ENCODE data around the gene CNTNAP5.

The CNTNAP5 gene

GRCh38 chr2:124159166-124159565 is 134.1 kb downstream of the CNTNAP5 start:
- DNase-seq (ENCODE audit: low spot score) = no peak

- DNase-seq (ENCODE audit: low spot score) = no peak
Measured at GRCh38 chr2:124161542-124161941, 136.5 kb downstream of the CNTNAP5 start.

GRCh38 chr2:124162256-124162655 is 137.2 kb downstream of the CNTNAP5 start:
- DNase-seq (ENCODE audit: low spot score) = no peak

GRCh38 chr2:124163840-124164239 is 138.8 kb downstream of the CNTNAP5 start:
- DNase-seq (ENCODE audit: low spot score) = no peak

GRCh38 chr2:124165698-124166097 is 140.6 kb downstream of the CNTNAP5 start:
- no peak for DNase-seq (ENCODE audit: low spot score)

- DNase-seq (ENCODE audit: low spot score) = no peak
Measured at GRCh38 chr2:124171472-124172063, 146.5 kb downstream of the CNTNAP5 start.

GRCh38 chr2:124178719-124179118 is 153.6 kb downstream of the CNTNAP5 start:
- DNase-seq (ENCODE audit: low spot score) = no peak

- DNase-seq (ENCODE audit: low spot score) = no peak
Measured at GRCh38 chr2:124180635-124181034, 155.5 kb downstream of the CNTNAP5 start.

GRCh38 chr2:124186801-124187200 is 161.7 kb downstream of the CNTNAP5 start:
- DNase-seq (ENCODE audit: low spot score) = no peak

GRCh38 chr2:124187948-124188347 is 162.9 kb downstream of the CNTNAP5 start:
- DNase-seq (ENCODE audit: low spot score) = no peak

GRCh38 chr2:124193706-124194105 is 168.6 kb downstream of the CNTNAP5 start:
- DNase-seq (ENCODE audit: low spot score) = no peak

- DNase-seq (ENCODE audit: low spot score) = no peak
Measured at GRCh38 chr2:124201713-124202112, 176.6 kb downstream of the CNTNAP5 start.

- no peak for DNase-seq (ENCODE audit: low spot score)
Measured at GRCh38 chr2:124209441-124209840, 184.4 kb downstream of the CNTNAP5 start.

GRCh38 chr2:124211461-124211860 is 186.4 kb downstream of the CNTNAP5 start:
- no peak for DNase-seq (ENCODE audit: low spot score)

- DNase-seq (ENCODE audit: low spot score) = no peak
Measured at GRCh38 chr2:124213977-124214587, 189.0 kb downstream of the CNTNAP5 start.

GRCh38 chr2:124246170-124246569 is 221.1 kb downstream of the CNTNAP5 start:
- DNase-seq (ENCODE audit: low spot score) = no peak

GRCh38 chr2:124248386-124248785 is 223.3 kb downstream of the CNTNAP5 start:
- DNase-seq (ENCODE audit: low spot score) = no peak

- DNase-seq (ENCODE audit: low spot score) = no peak
Measured at GRCh38 chr2:124250433-124250832, 225.3 kb downstream of the CNTNAP5 start.

- DNase-seq (ENCODE audit: low spot score) = no peak
Measured at GRCh38 chr2:124254621-124255020, 229.5 kb downstream of the CNTNAP5 start.

GRCh38 chr2:124257120-124257519 is 232.0 kb downstream of the CNTNAP5 start:
- DNase-seq (ENCODE audit: low spot score) = no peak

GRCh38 chr2:124258140-124258880 is 233.2 kb downstream of the CNTNAP5 start:
- DNase-seq (ENCODE audit: low spot score) = no peak

GRCh38 chr2:124261456-124261855 is 236.4 kb downstream of the CNTNAP5 start:
- no peak for DNase-seq (ENCODE audit: low spot score)

- no peak for DNase-seq (ENCODE audit: low spot score)
Measured at GRCh38 chr2:124264551-124265091, 239.5 kb downstream of the CNTNAP5 start.

Measured in activated CD4-positive, alpha-beta T cell treated with anti-CD3 and anti-CD28 coated beads, Interleukin-2, Interleukin-4, amounts not matched to agents 100 ng/mL and 50 ng/mL, durations not matched to agents 16 hours and 8 hours (primary cell).